ENCODE measurements around the gene RAPGEF3.

The RAPGEF3 gene

DNA sequence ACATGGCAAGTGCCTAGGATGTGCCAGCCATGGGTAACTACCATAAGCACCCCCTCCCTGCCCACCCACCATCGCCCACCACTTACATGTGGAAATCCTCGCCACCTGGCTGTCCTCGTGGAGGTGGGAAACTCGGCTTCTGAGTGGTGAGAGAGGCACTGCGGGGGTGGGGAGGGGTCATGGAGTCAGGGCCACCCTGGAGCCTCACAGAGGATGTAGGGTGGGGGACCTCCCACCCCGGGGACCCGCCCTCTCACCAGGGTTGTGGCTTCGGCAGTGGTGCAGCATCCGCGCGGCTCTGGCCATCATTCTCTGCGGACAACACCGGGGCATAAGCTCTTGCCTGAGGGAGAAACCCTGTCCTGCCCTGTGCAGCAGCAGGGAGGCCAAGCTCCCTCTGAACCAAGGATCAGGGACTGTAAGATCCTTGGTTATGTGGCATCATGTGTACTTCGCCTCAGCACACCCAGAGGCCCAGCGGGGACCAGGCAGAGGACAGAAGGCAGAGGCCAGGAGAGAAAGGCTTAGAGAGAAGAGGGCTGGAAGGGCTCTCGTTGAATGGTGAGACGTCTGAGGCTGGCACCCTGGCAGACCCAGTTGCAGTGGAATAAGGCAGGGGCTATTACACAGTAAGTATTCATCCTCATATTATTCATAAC lies 20.6 kb downstream of the RAPGEF3 start:
- no peak for TF ChIP-seq ZNF274 (IDR thresholded peaks at IDR 0.05; ENCODE audit: low read depth, low read length)
- no peak for TF ChIP-seq YY1 (IDR thresholded peaks at IDR 0.05; ENCODE audit: insufficient read depth, insufficient read length)
- no peak for DNase-seq (ENCODE audit: low read depth, low spot score)
- Histone ChIP-seq H3K4me3 (ENCODE audit: insufficient read length, low read depth) (no peak overlapping the region), H3K9me3 (ENCODE audit: insufficient read depth, low read length) (no peaks in the 10 kb centered on the region), H3K36me3 (ENCODE audit: insufficient read depth, insufficient read length, low read length) (no peaks in the 10 kb centered on the region), H3K27me3 (ENCODE audit: insufficient read depth, insufficient read length) (no peaks in the 10 kb centered on the region), H3K9ac (ENCODE audit: insufficient read length, low read depth) (no peak overlapping the region), H3K4me1 (ENCODE audit: insufficient read depth, insufficient read length) (peaks cover 33% of the 10 kb centered on the region)

DNA sequence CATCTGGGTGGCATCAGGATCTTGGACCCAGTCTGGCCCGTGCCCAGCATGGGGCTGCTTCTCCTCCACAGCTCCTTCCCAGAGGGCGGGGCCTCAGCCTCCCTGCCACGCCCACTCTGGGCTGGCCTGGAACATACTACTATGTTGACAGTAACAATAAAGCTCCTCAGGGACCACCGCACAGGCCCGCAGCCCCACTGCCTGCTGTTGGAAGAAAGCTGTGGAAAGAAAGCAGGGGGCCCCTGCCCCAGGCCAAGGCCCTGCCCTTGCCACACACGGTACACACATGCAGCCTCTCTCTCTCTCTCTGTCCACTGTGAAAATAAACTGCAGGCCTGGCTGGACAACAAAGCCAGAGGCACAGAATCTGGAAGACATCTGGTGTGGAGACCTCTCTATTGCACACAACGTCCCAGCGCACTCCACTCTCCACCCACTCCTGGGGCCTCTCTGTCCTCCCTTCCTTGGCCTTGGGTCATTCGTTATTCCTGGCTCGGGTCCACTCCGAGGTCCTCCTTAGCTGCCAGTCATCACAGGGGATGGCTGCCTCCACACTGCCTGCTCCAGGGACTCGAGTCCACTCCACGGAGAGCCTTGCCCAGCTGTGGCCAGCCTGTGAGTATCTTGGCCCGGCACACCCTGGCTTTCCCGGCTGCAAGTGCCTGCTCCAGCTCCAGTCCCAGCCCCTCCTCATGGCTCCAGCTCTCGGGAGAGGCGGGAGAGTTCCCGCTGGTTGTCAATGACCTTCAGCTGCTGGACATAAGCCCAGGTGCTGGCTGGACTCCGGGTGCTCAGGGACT lies 21.6 kb downstream of the RAPGEF3 start:
- TF ChIP-seq SUZ12 (IDR thresholded peaks at IDR 0.05; ENCODE audit: extremely low read depth, insufficient read depth, insufficient read length) (no peak), YY1 (IDR thresholded peaks at IDR 0.05; ENCODE audit: insufficient read depth, insufficient read length) (no peak), ZNF274 (IDR thresholded peaks at IDR 0.05; ENCODE audit: low read depth, low read length) (no peak)
- no peak overlapping the region for H3K9ac ChIP-seq (ENCODE audit: insufficient read length, low read depth)
- H3K27me3 ChIP-seq (ENCODE audit: insufficient read depth, insufficient read length): no peaks in the 10 kb centered on the region
- no peak overlapping the region for H3K4me3 ChIP-seq (ENCODE audit: insufficient read length, low read depth)
- H3K36me3 ChIP-seq (ENCODE audit: insufficient read depth, insufficient read length, low read length): no peaks in the 10 kb centered on the region
- H3K4me1 ChIP-seq (ENCODE audit: insufficient read depth, insufficient read length): peaks cover 33% of the 10 kb centered on the region
- no peaks in the 10 kb centered on the region for H3K9me3 ChIP-seq (ENCODE audit: insufficient read depth, low read length)
- no peak for DNase-seq (ENCODE audit: low read depth, low spot score)

DNA sequence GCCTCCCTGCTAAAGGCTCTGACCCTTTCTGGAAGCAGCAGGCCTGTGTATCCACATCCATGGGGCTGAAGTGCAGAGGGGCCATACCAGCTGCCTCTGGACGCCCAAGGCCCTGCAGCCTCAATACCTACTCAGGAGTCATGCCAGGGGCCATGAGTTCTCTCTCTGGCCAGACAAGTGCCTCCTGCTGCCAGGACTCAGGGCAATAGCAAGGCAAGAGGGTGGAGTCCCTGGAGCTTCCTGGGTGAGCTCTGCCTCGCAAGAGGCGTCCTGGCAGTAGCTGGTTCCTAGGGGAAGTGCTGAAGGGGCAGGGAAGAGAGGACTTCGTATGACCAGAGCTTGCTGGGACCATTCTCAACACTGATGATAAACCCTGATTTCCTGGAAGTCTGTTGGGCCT lies 22.5 kb downstream of the RAPGEF3 start:
- H3K27me3 ChIP-seq (ENCODE audit: insufficient read depth, insufficient read length): no peaks in the 10 kb centered on the region
- no peak overlapping the region for H3K4me3 ChIP-seq (ENCODE audit: insufficient read length, low read depth)
- no peaks in the 10 kb centered on the region for H3K9me3 ChIP-seq (ENCODE audit: insufficient read depth, low read length)
- H3K36me3 ChIP-seq (ENCODE audit: insufficient read depth, insufficient read length, low read length): no peaks in the 10 kb centered on the region
- TF ChIP-seq SUZ12 (IDR thresholded peaks at IDR 0.05; ENCODE audit: extremely low read depth, insufficient read depth, insufficient read length): no peak
- DNase-seq (ENCODE audit: low read depth, low spot score): no peak
- no peak overlapping the region for H3K9ac ChIP-seq (ENCODE audit: insufficient read length, low read depth)
- peaks cover 33% of the 10 kb centered on the region for H3K4me1 ChIP-seq (ENCODE audit: insufficient read depth, insufficient read length)

DNA sequence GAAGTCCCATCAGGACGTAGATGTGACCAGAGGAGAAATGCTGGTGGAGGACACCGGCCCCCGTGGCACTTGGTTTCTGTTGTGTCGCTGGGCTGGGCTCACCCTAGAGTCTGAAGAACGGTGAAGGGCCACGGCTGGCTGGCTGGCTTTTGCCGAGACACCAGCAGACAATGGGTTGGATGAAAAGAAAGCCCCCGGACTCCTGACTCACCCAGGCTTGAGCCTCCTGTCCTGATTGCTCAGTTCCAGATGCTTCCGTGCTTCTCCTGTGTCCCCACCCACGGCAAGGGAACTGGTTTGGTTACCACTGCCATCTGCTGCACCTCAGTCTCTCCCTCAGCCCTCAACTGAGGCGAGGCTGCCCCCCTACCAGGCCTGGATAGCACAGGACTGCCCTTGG lies 23.0 kb downstream of the RAPGEF3 start:
- peak overlapping the region; percentile 70 for H3K9ac ChIP-seq (ENCODE audit: insufficient read length, low read depth)
- H3K27me3 ChIP-seq (ENCODE audit: insufficient read depth, insufficient read length): no peaks in the 10 kb centered on the region
- H3K4me3 ChIP-seq (ENCODE audit: insufficient read length, low read depth): no peak overlapping the region
- H3K36me3 ChIP-seq (ENCODE audit: insufficient read depth, insufficient read length, low read length): no peaks in the 10 kb centered on the region
- TF ChIP-seq SUZ12 (IDR thresholded peaks at IDR 0.05; ENCODE audit: extremely low read depth, insufficient read depth, insufficient read length) (no peak), ZNF274 (IDR thresholded peaks at IDR 0.05; ENCODE audit: low read depth, low read length) (no peak), YY1 (IDR thresholded peaks at IDR 0.05; ENCODE audit: insufficient read depth, insufficient read length) (no peak)
- peaks cover 29% of the 10 kb centered on the region for H3K4me1 ChIP-seq (ENCODE audit: insufficient read depth, insufficient read length)
- no peak for DNase-seq (ENCODE audit: low read depth, low spot score)
- no peaks in the 10 kb centered on the region for H3K9me3 ChIP-seq (ENCODE audit: insufficient read depth, low read length)

DNA sequence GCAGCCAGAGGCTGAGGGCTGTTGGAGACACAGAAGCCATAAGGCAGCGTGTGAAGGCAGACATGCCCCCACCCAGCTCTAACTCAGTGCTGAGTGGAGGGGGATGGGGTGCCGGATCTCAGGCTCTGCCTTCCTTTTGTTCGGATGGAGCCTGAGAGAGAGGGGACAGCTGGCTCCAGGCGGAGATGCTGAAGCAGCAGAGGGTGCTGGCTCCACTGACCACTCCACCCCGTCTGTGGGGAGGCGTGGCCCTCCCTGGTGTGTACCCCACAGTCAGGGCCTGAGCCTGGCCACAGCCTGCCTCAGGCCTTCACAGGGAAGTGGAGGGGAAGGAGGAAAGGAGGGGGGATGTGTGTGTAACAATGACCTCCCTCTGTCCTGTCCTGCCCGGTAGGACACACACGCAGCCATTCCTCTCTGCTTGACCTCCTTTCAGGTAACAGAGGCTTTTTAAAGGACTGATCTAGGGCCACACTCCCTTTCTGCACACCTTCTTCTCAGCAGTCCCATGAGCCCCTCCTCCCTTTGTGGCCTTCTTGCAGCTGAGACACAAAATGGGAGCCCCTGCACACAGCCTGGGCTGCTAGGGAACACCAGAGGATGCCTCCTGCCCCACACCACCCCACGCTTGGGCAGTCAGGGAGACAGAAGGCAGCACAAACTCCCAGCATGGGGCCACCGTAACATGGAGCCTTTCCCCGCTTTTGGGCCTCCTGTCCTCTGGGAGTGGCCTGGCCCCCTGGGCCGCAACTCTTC lies 23.8 kb downstream of the RAPGEF3 start:
- TF ChIP-seq YY1 (IDR thresholded peaks at IDR 0.05; ENCODE audit: insufficient read depth, insufficient read length) (no peak), SUZ12 (IDR thresholded peaks at IDR 0.05; ENCODE audit: extremely low read depth, insufficient read depth, insufficient read length) (no peak), ZNF274 (IDR thresholded peaks at IDR 0.05; ENCODE audit: low read depth, low read length) (no peak)
- Histone ChIP-seq H3K27me3 (ENCODE audit: insufficient read depth, insufficient read length) (no peaks in the 10 kb centered on the region), H3K9ac (ENCODE audit: insufficient read length, low read depth) (peak overlapping the region; percentile 70), H3K4me3 (ENCODE audit: insufficient read length, low read depth) (no peak overlapping the region), H3K4me1 (ENCODE audit: insufficient read depth, insufficient read length) (peaks cover 25% of the 10 kb centered on the region), H3K9me3 (ENCODE audit: insufficient read depth, low read length) (no peaks in the 10 kb centered on the region), H3K36me3 (ENCODE audit: insufficient read depth, insufficient read length, low read length) (no peaks in the 10 kb centered on the region)
- no peak for DNase-seq (ENCODE audit: low read depth, low spot score)

DNA sequence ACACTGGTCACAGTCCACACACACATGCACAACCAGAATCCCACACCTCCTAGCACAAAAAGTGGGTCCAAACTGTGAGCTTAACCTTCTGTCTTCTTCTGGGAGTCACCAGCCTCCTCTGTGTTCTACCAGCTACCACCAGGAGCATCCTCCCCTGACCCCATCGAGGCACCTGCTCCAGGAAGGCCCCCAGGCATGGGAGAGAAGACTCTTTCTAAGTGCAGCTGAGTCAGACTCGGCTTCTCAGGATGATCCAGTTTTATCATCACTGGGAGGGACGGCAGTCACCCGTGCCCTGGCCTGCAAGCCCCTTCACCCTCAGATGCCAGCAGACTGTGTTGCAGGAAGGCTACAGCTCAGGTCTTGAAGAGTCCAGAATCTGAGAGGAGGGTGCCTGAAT lies 25.5 kb downstream of the RAPGEF3 start:
- no peak for TF ChIP-seq ZNF274 (IDR thresholded peaks at IDR 0.05; ENCODE audit: low read depth, low read length)
- TF ChIP-seq SUZ12 (IDR thresholded peaks at IDR 0.05; ENCODE audit: extremely low read depth, insufficient read depth, insufficient read length): no peak
- TF ChIP-seq YY1 (IDR thresholded peaks at IDR 0.05; ENCODE audit: insufficient read depth, insufficient read length): no peak
- no peaks in the 10 kb centered on the region for H3K36me3 ChIP-seq (ENCODE audit: insufficient read depth, insufficient read length, low read length)

DNA sequence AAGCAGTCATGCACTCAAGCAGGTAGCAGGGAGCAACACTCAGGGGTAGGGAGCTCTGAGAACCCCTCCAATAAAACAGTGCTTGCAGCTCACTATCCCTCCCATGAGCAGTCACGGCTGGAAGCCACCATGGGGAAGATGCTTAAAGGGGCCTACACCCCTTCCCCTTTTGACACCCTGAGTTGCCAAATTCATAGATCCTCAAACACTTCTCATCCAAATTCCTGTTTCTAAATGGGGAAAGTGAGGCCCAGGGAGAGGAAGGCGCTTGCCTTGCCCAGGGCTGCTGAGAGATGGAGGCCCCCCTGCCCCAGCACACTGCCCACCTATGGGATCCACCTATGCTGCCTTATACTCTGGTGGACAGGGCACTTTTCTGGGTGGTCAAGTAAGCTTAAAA lies 26.2 kb downstream of the RAPGEF3 start:
- H3K4me1 ChIP-seq (ENCODE audit: insufficient read depth, insufficient read length): peaks cover 30% of the 10 kb centered on the region
- no peak for TF ChIP-seq YY1 (IDR thresholded peaks at IDR 0.05; ENCODE audit: insufficient read depth, insufficient read length)
- no peak overlapping the region for H3K4me3 ChIP-seq (ENCODE audit: insufficient read length, low read depth)
- H3K9me3 ChIP-seq (ENCODE audit: insufficient read depth, low read length): no peaks in the 10 kb centered on the region
- no peaks in the 10 kb centered on the region for H3K36me3 ChIP-seq (ENCODE audit: insufficient read depth, insufficient read length, low read length)
- H3K27me3 ChIP-seq (ENCODE audit: insufficient read depth, insufficient read length): no peaks in the 10 kb centered on the region
- H3K9ac ChIP-seq (ENCODE audit: insufficient read length, low read depth): no peak overlapping the region
- no peak for DNase-seq (ENCODE audit: low read depth, low spot score)

More for the DNA sequence above, 25.5 kb downstream of the RAPGEF3 start:
- Histone ChIP-seq H3K4me3 (ENCODE audit: insufficient read length, low read depth) (no peak overlapping the region), H3K9me3 (ENCODE audit: insufficient read depth, low read length) (no peaks in the 10 kb centered on the region), H3K27me3 (ENCODE audit: insufficient read depth, insufficient read length) (no peaks in the 10 kb centered on the region), H3K4me1 (ENCODE audit: insufficient read depth, insufficient read length) (peaks cover 30% of the 10 kb centered on the region), H3K9ac (ENCODE audit: insufficient read length, low read depth) (no peak overlapping the region)
- no peak for DNase-seq (ENCODE audit: low read depth, low spot score)
